ENCODE measurements around the gene USP9X.
"Not testable (repeated sequence)": the region's sequence is repeated elsewhere in the genome, so short reads cannot be mapped to it uniquely, and the experiment has no call there.

Gene USP9X, protein sequence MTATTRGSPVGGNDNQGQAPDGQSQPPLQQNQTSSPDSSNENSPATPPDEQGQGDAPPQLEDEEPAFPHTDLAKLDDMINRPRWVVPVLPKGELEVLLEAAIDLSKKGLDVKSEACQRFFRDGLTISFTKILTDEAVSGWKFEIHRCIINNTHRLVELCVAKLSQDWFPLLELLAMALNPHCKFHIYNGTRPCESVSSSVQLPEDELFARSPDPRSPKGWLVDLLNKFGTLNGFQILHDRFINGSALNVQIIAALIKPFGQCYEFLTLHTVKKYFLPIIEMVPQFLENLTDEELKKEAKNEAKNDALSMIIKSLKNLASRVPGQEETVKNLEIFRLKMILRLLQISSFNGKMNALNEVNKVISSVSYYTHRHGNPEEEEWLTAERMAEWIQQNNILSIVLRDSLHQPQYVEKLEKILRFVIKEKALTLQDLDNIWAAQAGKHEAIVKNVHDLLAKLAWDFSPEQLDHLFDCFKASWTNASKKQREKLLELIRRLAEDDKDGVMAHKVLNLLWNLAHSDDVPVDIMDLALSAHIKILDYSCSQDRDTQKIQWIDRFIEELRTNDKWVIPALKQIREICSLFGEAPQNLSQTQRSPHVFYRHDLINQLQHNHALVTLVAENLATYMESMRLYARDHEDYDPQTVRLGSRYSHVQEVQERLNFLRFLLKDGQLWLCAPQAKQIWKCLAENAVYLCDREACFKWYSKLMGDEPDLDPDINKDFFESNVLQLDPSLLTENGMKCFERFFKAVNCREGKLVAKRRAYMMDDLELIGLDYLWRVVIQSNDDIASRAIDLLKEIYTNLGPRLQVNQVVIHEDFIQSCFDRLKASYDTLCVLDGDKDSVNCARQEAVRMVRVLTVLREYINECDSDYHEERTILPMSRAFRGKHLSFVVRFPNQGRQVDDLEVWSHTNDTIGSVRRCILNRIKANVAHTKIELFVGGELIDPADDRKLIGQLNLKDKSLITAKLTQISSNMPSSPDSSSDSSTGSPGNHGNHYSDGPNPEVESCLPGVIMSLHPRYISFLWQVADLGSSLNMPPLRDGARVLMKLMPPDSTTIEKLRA (N-terminal part only)

DNA sequence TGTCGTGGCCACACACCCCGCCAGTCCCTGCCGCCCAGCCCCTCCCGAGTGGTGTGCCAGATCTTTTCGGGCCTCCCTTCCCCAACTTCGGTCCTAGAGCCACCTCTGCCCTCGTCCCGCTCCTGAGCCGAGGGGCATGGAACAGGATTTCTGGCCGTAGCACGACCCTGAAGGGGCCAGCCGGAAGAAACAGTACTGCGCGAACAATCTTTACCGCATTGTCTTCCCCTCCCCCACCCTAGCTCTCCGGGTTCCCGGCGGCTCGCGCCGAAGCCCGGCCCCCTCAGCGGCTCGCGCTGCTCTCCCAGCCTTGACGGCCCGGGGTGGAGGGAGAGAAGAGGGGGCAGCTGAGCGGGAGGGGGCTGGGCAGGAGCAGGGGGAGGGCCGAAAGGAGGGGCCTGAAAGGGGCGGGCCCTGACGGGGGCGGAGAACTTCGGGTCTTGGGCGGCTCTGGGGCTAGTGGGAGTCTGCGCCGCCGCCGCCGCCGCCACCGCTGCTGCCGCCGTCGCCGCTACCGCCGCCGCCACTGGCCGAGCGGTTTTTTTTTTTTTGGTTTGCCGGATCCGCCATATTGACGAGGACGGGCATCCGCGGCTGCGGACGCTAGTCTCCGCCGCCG is at the start of gene USP9X:
Gene USP9X (plus strand): TSS at position 553 of the 619 bp plus-strand sequence. CDS start 38,184 bp downstream, outside the sequence.
- peak; percentile 59 to 97 (median 97) for DNase-seq

DNA sequence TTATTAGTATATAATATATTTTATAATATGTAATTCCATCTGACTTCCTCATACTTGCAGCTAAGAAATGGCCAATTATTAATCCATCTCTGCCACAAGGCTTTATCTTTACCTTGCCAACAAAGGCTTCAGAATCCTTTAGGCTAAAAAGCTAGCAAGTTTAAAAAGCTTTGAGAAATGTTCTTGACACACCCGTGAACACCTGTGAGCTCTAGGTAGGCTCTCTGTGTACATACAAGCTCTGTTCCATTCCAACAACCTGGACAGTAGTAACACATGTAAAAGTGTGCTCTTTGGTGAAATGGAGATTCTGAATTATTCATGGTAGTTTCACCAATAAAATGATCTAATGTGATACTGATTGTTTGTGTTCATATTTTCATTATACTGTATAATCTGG is 49.7 kb upstream of the USP9X start:
- no peak for DNase-seq

DNA sequence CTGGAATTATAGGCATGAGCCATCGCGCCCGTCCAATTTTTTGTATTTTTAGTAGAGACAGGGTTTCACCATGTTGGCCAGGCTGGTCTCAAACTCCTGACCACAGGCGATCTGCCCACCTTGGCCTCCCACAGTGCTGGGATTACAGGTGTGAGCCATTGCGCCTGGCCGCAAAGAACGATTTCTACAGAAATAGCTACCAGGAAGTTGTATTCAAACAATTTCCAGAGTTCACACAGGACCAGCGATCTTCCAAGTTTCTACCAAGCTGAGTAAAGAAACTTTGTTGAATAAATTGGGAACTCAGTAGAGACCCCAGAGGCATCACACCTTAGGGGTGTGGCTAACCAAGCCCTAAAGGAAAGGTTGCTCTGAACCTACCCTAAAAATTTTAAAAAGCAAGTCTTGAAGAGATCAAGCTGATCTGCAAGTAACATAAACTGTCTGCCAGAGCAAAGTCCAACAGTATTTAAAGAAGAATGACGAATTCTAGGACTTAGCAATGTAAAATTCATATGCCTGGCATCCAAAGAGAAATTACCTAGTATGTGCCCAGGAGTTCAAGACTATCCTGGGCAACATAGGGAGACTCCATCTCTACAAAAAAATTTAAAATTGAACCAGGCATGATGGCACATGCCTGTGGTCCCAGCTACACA is 48.4 kb upstream of the USP9X start:
- DNase-seq: no peak

DNA sequence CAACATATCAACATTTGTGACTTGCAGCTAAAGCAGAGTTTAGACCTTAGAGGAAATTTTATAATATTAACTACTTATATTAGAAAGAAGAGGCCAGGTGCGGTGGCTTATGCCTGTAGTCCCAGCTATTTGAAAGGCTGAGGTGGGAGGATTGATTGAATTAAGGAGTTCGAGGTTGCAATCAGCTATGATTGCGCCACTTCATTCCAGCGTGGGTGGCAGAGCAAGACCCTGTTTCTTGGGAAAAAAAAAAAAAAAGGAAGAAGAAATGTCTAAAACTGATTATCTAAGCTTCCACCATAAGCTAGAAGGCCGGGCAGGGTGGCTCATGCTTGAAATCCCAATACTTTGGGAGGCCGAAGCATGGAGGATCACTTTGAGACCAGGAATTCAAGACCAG is 42.0 kb upstream of the USP9X start:
- no peak for DNase-seq

DNA sequence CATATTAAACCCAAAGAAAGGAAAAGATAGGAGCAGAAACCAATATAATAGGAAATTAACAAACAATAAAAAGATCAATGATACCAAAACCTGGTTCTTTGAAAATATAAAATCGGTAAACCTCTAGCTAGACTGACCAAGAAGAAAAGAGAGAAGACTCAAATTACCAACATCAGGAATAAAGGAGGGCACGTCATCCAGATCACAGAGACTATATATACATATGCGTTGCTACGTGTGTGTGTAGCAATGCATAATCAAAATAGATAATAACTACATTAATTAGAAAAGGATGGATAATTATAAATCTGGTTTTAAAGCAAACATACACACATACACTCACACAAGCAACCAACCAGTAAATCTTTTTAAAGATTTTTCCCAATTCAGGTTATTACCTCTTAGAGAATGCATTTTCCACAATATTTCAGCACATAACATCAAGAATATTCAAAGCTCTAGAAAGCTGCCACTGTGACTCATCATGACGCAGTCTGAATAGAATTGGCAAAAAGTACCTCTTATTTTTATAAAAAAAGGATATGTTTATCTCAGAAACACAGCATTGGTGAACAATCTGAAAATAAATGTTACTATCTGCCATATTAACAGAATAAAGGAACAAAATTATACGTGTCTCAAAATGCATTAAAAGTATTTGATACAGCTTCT is 41.4 kb upstream of the USP9X start:
- no peak for DNase-seq

DNA sequence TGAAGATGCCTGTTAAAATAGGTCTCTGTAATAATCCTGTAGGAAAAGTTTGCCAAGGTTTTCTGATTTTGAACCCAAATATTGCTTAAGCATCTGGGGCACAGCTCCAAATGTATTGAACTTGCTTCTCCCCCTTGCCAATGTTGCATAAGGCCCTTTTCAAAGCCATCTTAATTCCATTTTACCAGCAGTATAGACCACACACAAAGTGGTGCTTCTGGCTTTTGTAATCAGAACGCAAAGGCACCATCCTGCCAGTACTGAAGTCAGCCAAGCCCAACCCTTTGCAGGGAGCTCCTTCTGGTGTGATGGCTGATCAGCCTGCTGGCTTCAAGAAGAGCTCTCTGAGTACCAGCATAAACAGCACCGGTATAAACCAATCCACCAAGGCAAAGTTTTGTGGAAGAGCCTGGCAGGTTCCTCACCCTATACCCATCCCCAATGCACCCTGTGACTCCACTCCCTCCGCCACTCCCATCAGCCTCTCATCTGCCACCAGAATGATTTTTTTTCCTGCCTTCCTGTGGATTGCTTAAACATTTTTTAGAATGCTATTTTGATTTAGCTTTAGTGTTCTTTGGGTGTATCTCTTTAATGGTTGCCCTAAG is 39.2 kb upstream of the USP9X start:
- no peak for DNase-seq

DNA sequence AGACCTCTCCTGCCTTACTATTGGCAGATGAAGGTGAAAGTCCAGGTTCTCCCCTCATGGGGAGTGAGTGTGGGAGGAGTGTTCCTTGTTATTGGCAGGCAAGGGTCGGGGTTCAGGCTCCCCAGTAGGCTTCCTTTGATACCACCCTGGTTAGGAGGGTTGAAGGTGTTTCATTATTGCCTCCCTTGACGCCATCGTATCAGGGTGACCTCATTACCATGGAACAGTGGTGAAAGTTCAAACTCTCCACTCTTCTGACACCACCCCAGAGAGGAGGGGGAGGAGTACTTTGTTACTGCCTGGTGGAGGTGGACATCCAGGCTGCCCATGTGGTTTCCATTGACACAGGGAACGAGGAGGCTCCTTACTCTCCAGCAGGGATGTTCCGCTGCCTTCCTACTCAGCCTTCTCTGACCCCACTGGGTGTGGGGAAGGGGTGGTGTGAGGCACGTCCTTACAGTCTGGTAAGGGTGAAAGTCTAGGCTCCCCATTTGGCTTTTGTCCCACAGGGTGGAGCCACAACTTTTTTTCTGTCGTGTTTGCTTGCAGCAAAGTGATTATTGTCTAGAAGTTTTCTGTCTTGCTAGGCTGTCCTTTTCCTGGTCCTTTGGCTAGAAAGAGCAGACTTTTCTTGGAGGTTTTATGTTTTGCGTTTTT is 37.2 kb upstream of the USP9X start:
- DNase-seq: no peak

DNA sequence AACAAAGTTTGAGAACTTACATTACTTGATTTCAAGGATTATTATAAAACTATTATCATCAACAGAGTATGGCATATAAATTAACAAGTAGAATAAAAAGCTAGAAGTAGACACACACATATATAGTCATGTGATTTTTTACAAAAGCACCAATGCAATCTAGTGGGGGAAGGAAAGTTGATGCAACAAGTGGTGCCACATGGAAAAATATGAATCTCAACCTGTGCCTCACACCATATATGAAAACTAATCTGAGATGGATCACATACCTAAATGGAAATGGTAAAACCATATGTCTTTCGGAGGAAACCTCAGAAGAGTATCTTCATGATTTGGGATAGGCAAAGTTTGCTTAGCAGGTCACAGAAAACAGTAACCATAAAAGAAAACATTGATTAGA is 34.9 kb upstream of the USP9X start:
- DNase-seq: no peak

DNA sequence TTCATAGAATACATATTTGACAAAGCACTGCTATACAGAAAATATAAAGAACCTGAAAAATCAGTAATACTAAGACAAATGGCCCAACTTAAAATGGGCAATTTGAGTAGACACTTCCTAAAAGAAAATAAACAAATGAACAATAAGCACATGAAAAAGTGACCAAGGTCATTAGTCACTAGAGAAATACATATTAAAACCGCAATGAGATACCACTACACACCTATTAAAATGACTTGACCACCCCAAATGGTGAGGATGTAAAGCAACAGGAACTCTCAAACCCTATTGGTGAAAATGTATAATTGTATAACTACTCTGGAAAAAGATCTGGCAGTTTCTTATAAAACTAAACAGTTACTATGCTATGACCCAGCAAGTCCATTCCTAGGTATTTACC is 34.0 kb upstream of the USP9X start:
- no peak for DNase-seq

DNA sequence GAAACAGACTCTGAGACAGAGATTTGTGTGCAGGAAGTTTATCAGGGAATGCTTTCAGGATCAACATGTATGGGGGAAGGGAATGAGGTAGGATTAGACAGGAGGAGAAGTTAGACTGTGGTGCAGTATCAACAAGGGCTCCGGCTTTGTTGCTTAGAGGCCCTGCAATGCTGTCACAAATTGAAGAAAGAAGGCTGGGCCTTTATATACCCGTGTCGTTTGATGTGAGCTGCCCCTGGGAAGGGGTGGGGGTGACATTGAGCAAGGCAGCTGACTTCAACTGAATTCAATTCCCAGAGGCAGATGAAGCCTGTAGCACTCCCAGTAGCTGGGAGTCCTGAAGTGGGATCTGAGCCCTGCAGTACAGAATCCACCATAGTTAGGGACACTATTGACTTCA is 29.5 kb upstream of the USP9X start:
- no peak for DNase-seq

DNA sequence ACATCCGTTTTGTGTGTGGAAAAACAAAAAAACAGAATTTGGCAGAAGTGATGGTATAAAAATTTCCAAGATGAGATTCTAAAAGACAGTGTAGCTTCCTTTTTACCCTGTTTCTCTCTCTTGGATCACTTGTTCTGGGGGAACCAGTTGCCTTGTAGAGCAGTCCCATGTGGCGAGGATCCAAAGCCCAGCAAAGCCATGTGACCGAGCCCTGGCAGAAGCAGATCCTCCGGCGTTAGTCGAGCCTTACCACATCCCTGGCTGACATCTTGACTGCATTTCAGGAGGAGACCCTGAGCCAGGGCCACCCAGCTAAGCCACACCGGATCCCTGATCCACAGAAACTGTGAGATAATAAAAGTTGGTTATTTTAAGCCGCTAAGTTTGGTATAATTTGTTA is 22.0 kb upstream of the USP9X start:
- not testable (repeated sequence) for DNase-seq

DNA sequence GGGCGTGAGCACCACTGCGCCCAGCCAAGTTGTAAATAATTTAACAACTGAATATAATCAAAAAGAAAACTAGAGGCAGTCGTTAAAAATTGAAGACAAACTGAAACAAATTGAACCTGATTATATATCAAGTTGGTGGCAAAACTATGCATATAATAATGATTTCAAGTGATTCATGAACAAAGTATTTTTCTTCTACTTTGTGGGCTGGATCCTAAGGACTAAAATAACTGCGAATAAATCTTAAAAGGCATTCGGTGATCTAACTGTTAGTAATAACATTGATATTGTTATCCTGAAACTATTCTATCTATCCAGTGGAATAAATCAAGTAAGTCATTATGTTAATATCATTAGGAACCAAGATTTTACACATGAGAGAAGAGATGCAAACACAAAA is 21.2 kb upstream of the USP9X start:
- no peak for DNase-seq

DNA sequence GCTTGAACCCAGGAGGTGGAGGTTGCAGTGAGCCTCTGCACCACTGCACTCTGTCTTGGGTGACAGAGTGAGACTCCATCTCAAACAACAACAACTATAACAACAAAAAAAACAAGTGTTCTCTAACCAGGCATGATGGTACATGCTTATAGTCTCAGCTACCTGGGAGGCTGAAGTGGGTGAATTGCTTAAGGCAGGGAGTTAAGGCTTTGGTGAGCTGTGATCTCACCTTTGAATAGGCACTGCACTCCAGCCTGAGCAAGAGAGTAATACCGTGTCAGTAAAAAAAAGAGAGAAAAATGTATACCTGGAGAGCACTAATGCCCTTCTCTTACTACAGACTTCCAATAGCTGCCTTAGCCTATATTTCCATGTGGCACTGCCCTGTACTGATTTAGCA is 18.9 kb upstream of the USP9X start:
- DNase-seq: no peak

DNA sequence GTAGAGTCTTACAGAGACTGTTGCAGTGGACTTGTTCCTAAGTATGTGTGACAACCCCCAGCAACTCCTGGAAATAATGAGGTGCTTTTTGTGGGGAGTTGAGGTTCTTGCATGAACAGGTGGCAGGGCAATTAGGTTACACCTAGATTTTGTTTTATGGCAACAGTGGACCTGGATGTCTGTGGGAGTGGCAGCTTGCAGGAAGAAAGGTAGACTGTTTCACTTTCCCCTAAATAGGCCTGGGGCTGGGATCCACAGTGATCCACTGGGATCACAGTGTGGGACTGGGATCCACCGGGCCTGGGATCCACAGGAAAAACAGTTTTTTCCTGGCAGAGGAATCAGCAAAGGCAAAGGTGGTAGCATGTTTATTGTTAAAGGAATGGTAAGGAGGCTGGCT is 18.3 kb upstream of the USP9X start:
- no peak for DNase-seq

DNA sequence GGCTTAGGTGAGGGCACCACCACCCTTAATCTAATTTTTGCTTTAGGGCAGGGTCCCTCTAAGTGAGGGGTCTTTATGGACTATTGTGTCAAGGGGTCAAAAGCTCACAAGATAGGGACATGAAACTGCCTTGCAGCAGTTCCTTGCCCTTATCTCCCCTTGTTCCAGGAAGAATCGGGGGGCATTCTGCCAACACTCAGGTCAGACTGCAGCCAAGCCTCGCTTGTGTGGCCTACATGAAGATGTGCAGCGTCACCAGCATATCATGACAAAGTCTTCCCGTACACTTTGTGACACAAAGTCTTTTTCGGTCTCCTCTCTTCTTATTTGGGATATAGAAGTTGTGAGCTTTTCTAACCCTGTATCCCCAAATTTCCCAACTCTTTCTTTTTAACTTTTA is 17.5 kb upstream of the USP9X start:
- no peak for DNase-seq

DNA sequence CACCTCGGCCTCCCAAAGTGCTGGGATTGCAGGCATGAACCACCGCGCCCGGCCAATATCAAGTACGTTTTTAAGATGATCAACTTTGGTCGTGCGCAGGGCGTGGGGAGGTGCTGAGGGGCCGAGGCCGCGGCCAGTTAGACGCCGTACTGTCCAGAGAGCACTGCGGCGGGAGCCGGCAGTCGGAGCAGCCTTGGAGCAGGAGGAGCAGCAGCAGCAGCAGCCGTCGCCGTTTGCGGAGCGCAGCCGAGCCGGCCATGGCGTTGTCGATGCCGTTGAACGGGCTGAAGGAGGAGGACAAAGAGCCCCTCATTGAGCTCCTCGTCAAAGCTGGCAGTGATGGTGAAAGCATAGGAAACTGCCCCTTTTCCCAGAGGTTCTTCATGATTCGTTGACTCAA is 8.5 kb upstream of the USP9X start:
- DNase-seq: no peak

DNA sequence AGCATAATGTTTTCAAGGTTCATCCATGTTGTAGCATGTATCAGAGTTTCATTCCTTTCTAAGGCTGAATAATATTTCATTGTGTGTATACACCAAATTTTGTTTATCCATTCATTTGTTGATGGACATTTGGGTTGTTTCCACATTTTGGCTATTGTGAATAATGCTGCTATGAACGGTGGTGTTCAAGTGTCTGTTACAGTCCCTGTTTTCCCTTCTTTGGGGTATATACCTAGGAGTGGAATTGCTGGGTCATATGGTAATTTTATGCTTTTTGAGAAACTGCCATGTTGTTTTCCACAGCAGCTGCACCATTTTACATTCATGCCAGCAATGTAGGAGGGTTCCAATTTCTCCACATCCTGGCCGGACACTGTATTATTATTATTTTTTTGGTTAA is 3.4 kb upstream of the USP9X start:
- DNase-seq: no peak

DNA sequence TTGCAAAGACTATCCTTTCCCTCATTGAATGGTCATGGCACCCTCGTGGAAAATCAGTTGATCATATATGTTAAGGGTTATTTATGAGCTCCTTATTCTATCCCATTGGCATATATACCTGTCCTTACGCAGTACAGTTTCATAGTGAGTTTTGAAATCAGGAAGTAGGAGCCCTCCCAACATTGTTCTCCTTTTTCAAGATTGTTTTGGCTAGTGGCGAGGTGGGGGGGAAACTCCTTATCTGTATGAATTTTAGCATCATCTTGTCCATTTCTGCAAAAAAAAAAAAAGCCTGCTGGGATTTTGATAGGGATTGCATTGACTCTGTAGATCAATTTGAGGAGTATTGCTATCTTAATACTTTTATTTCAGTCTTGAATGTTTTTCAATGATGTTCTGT is 2.5 kb upstream of the USP9X start:
- DNase-seq: no peak

DNA sequence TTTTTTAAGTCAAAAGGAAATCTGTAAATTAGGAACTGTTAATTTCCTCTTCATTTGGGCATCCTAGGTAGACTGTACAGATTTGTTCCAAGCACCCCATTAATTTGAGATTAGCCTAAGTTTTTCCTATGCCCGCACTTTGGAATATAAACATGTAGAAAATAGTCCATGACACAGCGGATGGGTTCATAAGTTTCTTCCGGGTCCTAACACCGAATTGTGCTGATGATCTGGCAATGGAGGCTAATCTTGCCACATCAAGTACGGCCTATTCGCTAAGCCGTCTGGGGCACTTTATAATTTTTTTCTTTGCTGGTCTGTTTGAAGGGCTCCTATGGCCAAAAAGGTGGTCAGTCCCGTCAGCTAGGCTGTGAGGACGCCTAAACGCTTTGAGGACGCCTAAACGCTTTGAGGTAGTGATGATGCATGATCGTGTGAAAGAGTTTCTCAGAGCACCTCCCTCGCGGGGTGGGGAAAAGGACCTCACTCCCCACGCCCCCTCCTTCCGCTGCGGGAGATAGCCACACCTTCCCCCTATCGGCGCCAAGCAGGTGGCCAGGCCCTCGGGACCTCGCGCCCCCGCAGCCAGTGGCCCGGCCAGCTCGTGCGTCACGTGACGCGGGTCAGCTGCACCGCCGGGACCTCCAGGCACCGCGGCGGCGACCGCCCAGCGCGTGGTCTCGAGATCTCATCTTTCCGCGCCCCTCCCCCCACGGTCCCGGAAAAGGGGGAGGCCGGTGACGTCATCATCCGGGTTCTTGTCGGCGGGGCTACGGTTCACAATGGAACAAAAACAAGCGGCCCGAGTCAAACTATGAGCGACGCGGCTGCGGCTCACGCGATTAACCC is 977 bp upstream of the USP9X start:
- DNase-seq: peak; percentile 95 to 100 (median 100)

DNA sequence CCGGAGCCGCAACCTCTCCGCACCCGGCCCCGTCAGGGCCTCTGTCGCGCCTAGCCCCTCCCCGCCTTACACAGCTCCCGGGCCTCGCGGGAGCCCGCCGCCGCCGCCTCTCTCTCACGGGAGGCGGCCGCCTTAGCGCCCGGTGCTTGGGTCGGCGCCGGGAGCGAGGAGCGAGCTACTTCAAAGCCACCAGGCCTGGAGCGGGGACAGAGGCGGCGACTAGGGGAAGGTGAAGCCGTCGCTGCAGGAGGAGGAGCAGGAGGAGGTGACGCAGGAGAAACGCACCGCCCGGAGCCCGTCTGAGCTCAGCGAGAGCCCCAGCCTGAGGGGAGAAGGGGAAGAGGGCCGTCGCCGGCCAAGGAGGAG is 250 bp downstream of the USP9X start:
- peak; percentile 23 to 93 (median 91) for DNase-seq
